Measurements from ENCODE around the gene HS3ST6. TPM values are rescaled to one million over a fixed set of nuclear protein-coding genes. Genes with fewer than 3 reads are reported as not detected.
A peak's percentile ranks its signal among the peaks of the same experiment; 100 is the strongest.

HS3ST6 gene
- total and polyA plus RNA-seq, 3 donors from 2014 or later, result 0.34 to 1.6 (median 0.94) TPM

DNA sequence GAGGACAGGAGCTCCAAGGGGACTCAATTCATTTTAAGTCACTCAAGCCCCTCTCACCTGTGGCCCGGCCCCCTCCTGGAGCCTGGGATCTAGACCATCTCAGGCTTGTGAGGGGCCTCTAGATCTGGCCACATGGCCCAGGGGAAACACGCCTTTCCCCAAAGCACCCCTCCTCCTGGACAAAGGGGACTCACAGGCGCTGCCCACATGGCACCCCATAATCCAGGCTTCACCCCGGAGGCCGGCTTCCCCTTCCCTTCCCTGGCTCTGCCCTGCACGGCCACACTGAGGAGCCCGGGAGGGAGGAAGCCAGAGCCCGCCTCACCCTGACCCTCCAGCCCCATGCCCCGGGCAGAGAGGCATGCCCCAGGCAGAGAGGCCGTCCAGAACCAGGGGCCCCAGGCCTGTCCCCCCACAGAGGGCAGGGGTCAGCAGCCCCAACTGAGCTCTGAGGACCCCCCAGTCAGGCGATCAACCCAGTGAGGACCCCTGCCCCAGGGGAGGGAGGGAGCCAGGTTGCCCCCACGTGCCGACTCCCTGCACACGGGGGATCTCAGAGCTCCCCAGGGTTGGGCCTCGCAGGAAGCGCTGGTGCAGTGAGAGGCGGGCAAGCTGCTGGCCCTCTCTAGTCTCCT lies 10.9 kb downstream of the HS3ST6 start:
- Histone ChIP-seq H3K36me3 (ENCODE audit: low read depth, missing control alignments) (no peaks in the 10 kb centered on the region), H3K9me3 (no peaks in the 10 kb centered on the region), H3K27me3 (no peaks in the 10 kb centered on the region), H3K4me1 (peaks cover 12% of the 10 kb centered on the region), H3K27ac (no peak overlapping the region), H3K4me3 (no peak overlapping the region)
- DNase-seq, result no peak
- intact Hi-C loops (cut with DNase I; ENCODE audit: low total_unique reads), result no loop called here
- TF ChIP-seq, protein P1, sequence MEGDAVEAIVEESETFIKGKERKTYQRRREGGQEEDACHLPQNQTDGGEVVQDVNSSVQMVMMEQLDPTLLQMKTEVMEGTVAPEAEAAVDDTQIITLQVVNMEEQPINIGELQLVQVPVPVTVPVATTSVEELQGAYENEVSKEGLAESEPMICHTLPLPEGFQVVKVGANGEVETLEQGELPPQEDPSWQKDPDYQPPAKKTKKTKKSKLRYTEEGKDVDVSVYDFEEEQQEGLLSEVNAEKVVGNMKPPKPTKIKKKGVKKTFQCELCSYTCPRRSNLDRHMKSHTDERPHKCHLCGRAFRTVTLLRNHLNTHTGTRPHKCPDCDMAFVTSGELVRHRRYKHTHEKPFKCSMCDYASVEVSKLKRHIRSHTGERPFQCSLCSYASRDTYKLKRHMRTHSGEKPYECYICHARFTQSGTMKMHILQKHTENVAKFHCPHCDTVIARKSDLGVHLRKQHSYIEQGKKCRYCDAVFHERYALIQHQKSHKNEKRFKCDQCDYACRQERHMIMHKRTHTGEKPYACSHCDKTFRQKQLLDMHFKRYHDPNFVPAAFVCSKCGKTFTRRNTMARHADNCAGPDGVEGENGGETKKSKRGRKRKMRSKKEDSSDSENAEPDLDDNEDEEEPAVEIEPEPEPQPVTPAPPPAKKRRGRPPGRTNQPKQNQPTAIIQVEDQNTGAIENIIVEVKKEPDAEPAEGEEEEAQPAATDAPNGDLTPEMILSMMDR (IDR thresholded peaks at IDR 0.05), result no peak
- TF ChIP-seq POLR2A (IDR thresholded peaks at IDR 0.05), result no peak
- 83% methylated on average over 7 to 15 of the region's 17 CpGs for WGBS, 2 donors

DNA sequence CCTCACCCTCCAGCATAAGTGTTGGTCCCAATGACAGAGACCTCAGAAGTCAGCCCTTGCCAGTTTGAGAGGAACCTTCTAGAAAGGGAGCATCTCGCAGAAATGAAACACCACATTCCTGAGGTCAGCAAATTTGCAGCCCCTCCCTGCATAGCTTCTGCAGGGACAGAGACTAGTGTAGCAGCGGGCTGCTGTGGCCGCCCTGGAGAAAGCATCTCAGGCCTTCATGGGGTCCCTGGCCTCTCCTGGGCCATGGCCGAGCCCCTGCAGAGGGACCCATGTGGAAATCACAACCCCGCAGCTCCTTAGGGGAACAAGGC lies 11.4 kb downstream of the HS3ST6 start:
- no peak for DNase-seq
- Histone ChIP-seq H3K4me3 (no peak overlapping the region), H3K4me1 (peaks cover 12% of the 10 kb centered on the region), H3K27me3 (no peaks in the 10 kb centered on the region), H3K27ac (no peak overlapping the region), H3K36me3 (ENCODE audit: low read depth, missing control alignments) (no peaks in the 10 kb centered on the region), H3K9me3 (no peaks in the 10 kb centered on the region)
- TF ChIP-seq, protein P1 (IDR thresholded peaks at IDR 0.05), result no peak
- 50 to 76% methylated on average over 1 to 5 of the region's 5 CpGs for WGBS, 2 donors
- intact Hi-C loops (cut with DNase I; ENCODE audit: low total_unique reads), result no loop called here

DNA sequence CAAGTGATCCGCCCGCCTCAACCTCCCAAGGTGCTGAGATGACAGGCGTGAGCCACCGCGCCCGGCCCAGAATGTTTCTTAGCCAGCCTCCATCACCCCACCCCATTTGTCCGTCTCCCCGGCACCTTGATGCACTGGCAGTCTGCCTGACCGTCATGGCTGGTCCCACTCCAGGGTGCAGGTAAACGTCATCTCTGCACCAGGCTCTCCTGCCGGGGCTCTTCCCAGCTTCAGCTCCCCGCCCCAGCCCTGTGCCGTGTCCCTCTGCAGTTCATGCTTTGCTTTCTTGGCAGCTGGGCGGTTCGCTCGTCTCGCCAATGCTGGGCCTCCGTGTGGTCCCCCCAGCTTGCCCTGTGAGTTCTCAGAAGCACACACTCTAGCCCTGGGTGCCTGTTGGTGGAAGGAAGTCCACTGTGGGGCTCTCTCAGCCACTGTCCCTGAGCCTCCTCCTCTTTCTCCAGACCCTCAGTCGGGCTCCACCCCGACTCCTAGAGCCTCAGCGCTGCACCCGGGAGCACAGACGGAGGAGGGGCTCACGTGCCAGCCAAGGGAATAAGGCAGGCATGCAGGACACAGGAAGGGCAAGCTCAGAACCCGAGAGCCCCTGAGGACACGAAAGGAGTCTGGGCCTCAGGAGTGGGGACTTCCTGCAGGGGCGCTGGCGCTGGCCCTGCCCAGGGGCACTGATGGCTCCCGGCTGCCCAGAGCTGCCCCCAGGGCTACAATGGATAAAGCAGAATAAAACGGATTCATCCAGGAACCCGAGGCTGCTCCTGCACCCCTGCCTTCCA lies 12.0 kb downstream of the HS3ST6 start:
- Histone ChIP-seq H3K9me3 (no peaks in the 10 kb centered on the region), H3K27ac (no peak overlapping the region), H3K27me3 (no peaks in the 10 kb centered on the region), H3K4me3 (no peak overlapping the region), H3K4me1 (peaks cover 12% of the 10 kb centered on the region), H3K36me3 (ENCODE audit: low read depth, missing control alignments) (no peaks in the 10 kb centered on the region)
- TF ChIP-seq POLR2A (IDR thresholded peaks at IDR 0.05), result no peak
- TF ChIP-seq, protein P1 (IDR thresholded peaks at IDR 0.05), result no peak
- intact Hi-C loops (cut with DNase I; ENCODE audit: low total_unique reads), result no loop called here
- DNase-seq, result no peak
- WGBS, 2 donors, result 64 to 79% methylated on average over 28 to 31 of the region's 31 CpGs

DNA sequence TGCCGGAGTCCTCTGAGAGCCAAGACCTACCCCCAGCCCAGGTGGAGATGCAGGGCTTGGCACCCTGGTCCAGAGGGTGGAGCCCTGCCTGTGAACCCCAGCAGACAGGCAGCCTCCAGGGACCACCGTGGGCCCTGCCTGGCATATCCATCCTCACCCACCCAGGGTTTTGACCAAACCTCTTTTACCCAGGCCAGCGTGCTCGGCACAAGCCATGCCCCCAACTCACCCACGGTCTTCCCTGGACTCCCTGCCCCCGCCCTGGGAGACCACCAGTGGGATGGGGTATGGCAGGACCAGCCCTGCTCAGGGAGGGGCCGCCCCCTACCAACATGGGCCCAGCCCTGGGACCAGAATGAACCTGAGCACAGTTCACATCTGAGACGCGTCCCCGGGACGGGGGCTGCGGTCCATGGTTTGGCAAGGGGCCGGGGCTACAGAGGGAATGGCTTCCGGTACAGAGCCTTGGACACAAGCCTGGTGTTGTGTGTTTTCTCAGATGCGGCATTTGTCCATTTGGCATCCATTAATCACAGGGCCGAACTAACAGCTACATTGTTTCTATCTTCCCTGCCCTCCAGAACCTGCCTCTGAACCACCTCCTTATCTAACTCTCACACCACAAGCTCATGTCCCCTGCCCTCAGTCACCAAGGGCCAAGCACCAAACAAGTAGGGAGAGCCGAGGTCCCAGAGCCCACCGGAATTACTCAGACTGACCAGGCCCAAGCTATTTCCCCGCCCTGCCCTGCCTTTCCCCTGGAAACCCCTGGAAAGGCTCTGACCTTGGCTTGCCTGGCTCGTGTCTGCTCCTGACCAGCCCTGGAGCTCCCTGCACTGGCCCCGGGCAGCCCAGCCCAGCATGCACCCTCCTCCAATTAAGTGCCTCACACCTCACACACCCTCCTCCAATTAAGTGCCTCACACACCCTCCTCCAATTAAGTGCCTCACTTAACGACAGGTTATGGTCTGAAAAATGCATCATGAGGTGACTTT lies 14.1 kb downstream of the HS3ST6 start:
- TF ChIP-seq, protein P1 (IDR thresholded peaks at IDR 0.05), result no peak
- TF ChIP-seq POLR2A (IDR thresholded peaks at IDR 0.05), result no peak
- WGBS, 2 donors, result 33 to 53% methylated on average over 15 to 22 of the region's 22 CpGs
- H3K27me3 ChIP-seq, result no peaks in the 10 kb centered on the region

More for the DNA sequence above, 14.1 kb downstream of the HS3ST6 start:
- H3K9me3 ChIP-seq, result no peaks in the 10 kb centered on the region
- no peaks in the 10 kb centered on the region for H3K36me3 ChIP-seq (ENCODE audit: low read depth, missing control alignments)
- intact Hi-C loops (cut with DNase I; ENCODE audit: low total_unique reads), result no loop called here
- H3K4me1 ChIP-seq, result peaks cover 12% of the 10 kb centered on the region
- H3K27ac ChIP-seq, result no peak overlapping the region
- no peak overlapping the region for H3K4me3 ChIP-seq
- peak; percentile 90 for DNase-seq
